Chondrocyte (in vitro differentiated cells): ENCODE results near the gene HASPIN. TPM values are rescaled to one million over a fixed set of nuclear protein-coding genes. Genes with fewer than 3 reads are reported as not detected.

Source experiments
- DNase-seq: peaks from one replicate; pipeline ENCODE4 v3.0.0; 2021; ENCODE audit warnings: mixed read lengths, low spot score
- H3K27ac Mint-ChIP-seq: one replicate; pipeline ENCODE4 v1.8.0; 2021; ENCODE audit warnings: mild to moderate bottlenecking, moderate library complexity, mixed read lengths; ENCODE audit not compliant: unreplicated experiment
- H3K27me3 Mint-ChIP-seq: 2 replicates; pipeline ENCODE4 v1.8.0; 2021; ENCODE audit warnings: low read depth, mixed read lengths
- H3K36me3 Mint-ChIP-seq: 2 replicates; pipeline ENCODE4 v1.8.0; 2021; ENCODE audit warnings: low read depth, mixed read lengths
- H3K4me1 Mint-ChIP-seq: 2 replicates; pipeline ENCODE4 v1.8.0; 2021; ENCODE audit warnings: low read depth, mild to moderate bottlenecking, mixed read lengths
- H3K4me3 Mint-ChIP-seq: one replicate; pipeline ENCODE4 v1.8.0; 2021; ENCODE audit warnings: mild to moderate bottlenecking, moderate library complexity, mixed read lengths; ENCODE audit not compliant: unreplicated experiment
- H3K9me3 Mint-ChIP-seq: 2 replicates; pipeline ENCODE4 v1.8.0; 2021; ENCODE audit warnings: low read depth, mixed read lengths
- CTCF ChIP-seq: fragments of 200-600 bp; sonication (generic); IDR thresholded peaks from 2 replicates; pipeline ENCODE4 v1.5.0; 2021; ENCODE audit warnings: antibody characterized with exemption, mild to moderate bottlenecking, moderate library complexity
- total RNA-seq: library from RNA; stranded (reverse); gene quantifications from 3 replicates; pipeline ENCODE4 v1.2.1, GENCODE V29; 2021

Gene HASPIN
- total RNA-seq, 1 donor from 2014 or later: 2.2 TPM

- DNase-seq: no peak
- H3K4me3 Mint-ChIP-seq: no peak overlapping the region
- H3K9me3 Mint-ChIP-seq: peaks cover 11% of the 10 kb centered on the region
- no peak for TF ChIP-seq CTCF
- H3K27ac Mint-ChIP-seq: no peak overlapping the region
- peaks cover 3% of the 10 kb centered on the region for H3K27me3 Mint-ChIP-seq
- H3K36me3 Mint-ChIP-seq: peaks cover 5% of the 10 kb centered on the region
- H3K4me1 Mint-ChIP-seq: peaks cover 2% of the 10 kb centered on the region
These were observed 36.0 kb downstream of the HASPIN start for GRCh38 chr17:3759597-3760216.

- H3K27ac Mint-ChIP-seq: no peak overlapping the region
- peaks cover 11% of the 10 kb centered on the region for H3K9me3 Mint-ChIP-seq
These were observed 37.6 kb downstream of the HASPIN start for GRCh38 chr17:3761036-3761917.

GRCh38 chr17:3761918-3762380 lies 38.2 kb downstream of the HASPIN start:
- Mint-ChIP-seq H3K27me3 (peaks cover 3% of the 10 kb centered on the region), H3K27ac (no peak overlapping the region), H3K36me3 (peaks cover 7% of the 10 kb centered on the region), H3K9me3 (peaks cover 13% of the 10 kb centered on the region), H3K4me3 (no peak overlapping the region), H3K4me1 (no peaks in the 10 kb centered on the region)
- DNase-seq: no peak
- TF ChIP-seq CTCF: no peak

More at GRCh38 chr17:3761036-3761917, 37.6 kb downstream of the HASPIN start:
- no peak for DNase-seq
- peaks cover 5% of the 10 kb centered on the region for H3K36me3 Mint-ChIP-seq
- TF ChIP-seq CTCF: no peak
- H3K4me1 Mint-ChIP-seq: no peaks in the 10 kb centered on the region
- peaks cover 3% of the 10 kb centered on the region for H3K27me3 Mint-ChIP-seq
- H3K4me3 Mint-ChIP-seq: no peak overlapping the region

- no peak overlapping the region for H3K4me3 Mint-ChIP-seq
- no peaks in the 10 kb centered on the region for H3K4me1 Mint-ChIP-seq
- H3K9me3 Mint-ChIP-seq: peaks cover 17% of the 10 kb centered on the region
- H3K27me3 Mint-ChIP-seq: peaks cover 3% of the 10 kb centered on the region
- H3K27ac Mint-ChIP-seq: no peak overlapping the region
- DNase-seq: peak; percentile 29
- TF ChIP-seq CTCF: no peak
- H3K36me3 Mint-ChIP-seq: peaks cover 6% of the 10 kb centered on the region
These were observed 39.4 kb downstream of the HASPIN start for GRCh38 chr17:3762922-3763776.

GRCh38 chr17:3763777-3764170 lies 40.1 kb downstream of the HASPIN start:
- Mint-ChIP-seq H3K27ac (no peak overlapping the region), H3K27me3 (peaks cover 3% of the 10 kb centered on the region)
- peak; percentile 57 for DNase-seq

More at GRCh38 chr17:3763777-3764170, 40.1 kb downstream of the HASPIN start:
- Mint-ChIP-seq H3K9me3 (peaks cover 17% of the 10 kb centered on the region), H3K36me3 (peaks cover 8% of the 10 kb centered on the region), H3K4me3 (no peak overlapping the region), H3K4me1 (no peaks in the 10 kb centered on the region)
- TF ChIP-seq CTCF: no peak
